Astrocyte (in vitro differentiated cells and primary cell): ENCODE measurements around the gene NCEH1. TPM values are rescaled to one million over a fixed set of nuclear protein-coding genes. Genes with fewer than 3 reads are reported as not detected.
A peak's percentile ranks its signal among the peaks of the same experiment; 100 is the strongest.

Experiments used
- DNase-seq: peaks from one replicate; pipeline ENCODE4 v3.0.0-alpha.2; 2010; ENCODE audit warnings: low read depth
- FAIRE-seq: peaks from 2 replicates; lab custom pipeline; 2011; peaks lifted over from hg19 to GRCh38; lab: Jason Lieb, UNC
- H2AFZ ChIP-seq: 2 replicates; pipeline ENCODE4 v1.6.0; 2012; ENCODE audit warnings: low read depth, low read length, inconsistent platforms
- H3K27ac ChIP-seq: 2 replicates; pipeline ENCODE4 v1.5.1; 2011; ENCODE audit warnings: low read depth, low read length, inconsistent platforms
- H3K27me3 ChIP-seq: 2 replicates; pipeline ENCODE4 v1.6.0; 2011; ENCODE audit warnings: low read length, inconsistent platforms; ENCODE audit not compliant: insufficient read depth
- H3K36me3 ChIP-seq: 2 replicates; pipeline ENCODE4 v1.5.1; 2011; ENCODE audit warnings: low read length, inconsistent platforms; ENCODE audit not compliant: insufficient read depth
- H3K4me1 ChIP-seq: 2 replicates; pipeline ENCODE4 v1.5.1; 2011; ENCODE audit warnings: low read length, inconsistent platforms; ENCODE audit not compliant: insufficient read depth
- H3K4me2 ChIP-seq: 2 replicates; pipeline ENCODE4 v1.6.0; 2012; ENCODE audit warnings: low read length, inconsistent platforms
- H3K4me3 ChIP-seq: 2 replicates; pipeline ENCODE4 v1.5.1; 2011; ENCODE audit warnings: low read depth, mild to moderate bottlenecking, low read length, inconsistent platforms; ENCODE audit not compliant: insufficient read depth
- H3K79me2 ChIP-seq: 2 replicates; pipeline ENCODE4 v1.6.0; 2012; ENCODE audit warnings: mild to moderate bottlenecking, low read length, inconsistent platforms; ENCODE audit not compliant: insufficient read depth
- H3K9ac ChIP-seq: 2 replicates; pipeline ENCODE4 v1.6.0; 2012; ENCODE audit warnings: mild to moderate bottlenecking, low read length, inconsistent platforms
- H3K9me3 ChIP-seq: 2 replicates; pipeline ENCODE4 v1.5.1; 2012; ENCODE audit warnings: low read depth, mild to moderate bottlenecking, low read length, inconsistent platforms; ENCODE audit not compliant: insufficient read depth
- H4K20me1 ChIP-seq: 2 replicates; pipeline ENCODE4 v1.6.0; 2012; ENCODE audit warnings: low read length, inconsistent platforms; ENCODE audit not compliant: insufficient read depth
- H3K27ac Mint-ChIP-seq: one replicate; pipeline ENCODE4 v1.8.0; 2021; ENCODE audit warnings: mild to moderate bottlenecking, mixed read lengths; ENCODE audit not compliant: unreplicated experiment
- H3K27me3 Mint-ChIP-seq: one replicate; pipeline ENCODE4 v1.8.0; 2021; ENCODE audit warnings: low read depth, mixed read lengths; ENCODE audit not compliant: unreplicated experiment
- H3K36me3 Mint-ChIP-seq: one replicate; pipeline ENCODE4 v1.8.0; 2021; ENCODE audit warnings: low read depth, mixed read lengths; ENCODE audit not compliant: unreplicated experiment
- H3K4me1 Mint-ChIP-seq: one replicate; pipeline ENCODE4 v1.8.0; 2021; ENCODE audit warnings: low read depth, mixed read lengths; ENCODE audit not compliant: unreplicated experiment
- H3K4me3 Mint-ChIP-seq: one replicate; pipeline ENCODE4 v1.8.0; 2021; ENCODE audit warnings: mild to moderate bottlenecking, moderate library complexity, mixed read lengths; ENCODE audit not compliant: unreplicated experiment
- H3K9me3 Mint-ChIP-seq: one replicate; pipeline ENCODE4 v1.8.0; 2021; ENCODE audit warnings: mild to moderate bottlenecking, mixed read lengths; ENCODE audit not compliant: unreplicated experiment
- CTCF ChIP-seq: IDR thresholded peaks from 2 replicates; pipeline ENCODE4 v1.5.1; 2011; ENCODE audit warnings: low read depth, mild to moderate bottlenecking, inconsistent platforms, low read length, moderate library complexity; ENCODE audit not compliant: insufficient read depth
- EZH2 ChIP-seq: IDR thresholded peaks from 2 replicates; pipeline ENCODE4 v1.6.1; 2012; ENCODE audit warnings: mild to moderate bottlenecking, low read length, inconsistent platforms; ENCODE audit not compliant: insufficient read depth
- total RNA-seq: library from RNA; stranded (reverse); gene quantifications from 2 replicates; pipeline ENCODE4 v1.2.1, GENCODE V29; 2021

NCEH1 gene
- total RNA-seq, 1 donor from 2014 or later = 14.1 TPM

GRCh38 chr3:172749230-172749965 is 38.5 kb upstream of the NCEH1 start:
- Mint-ChIP-seq H3K27ac (peak overlapping the region; percentile 98), H3K4me3 (peak overlapping the region; percentile 99), H3K36me3 (no peaks in the 10 kb centered on the region), H3K27me3 (no peaks in the 10 kb centered on the region), H3K9me3 (no peaks in the 10 kb centered on the region), H3K4me1 (peaks cover 9% of the 10 kb centered on the region)
- peak overlapping the region; percentile 96 for H3K9ac ChIP-seq
- H4K20me1 ChIP-seq = no peaks in the 10 kb centered on the region
- H3K4me2 ChIP-seq = peak overlapping the region; percentile 86
- H3K4me1 ChIP-seq = peaks cover 26% of the 10 kb centered on the region
- peaks cover 37% of the 10 kb centered on the region for H3K79me2 ChIP-seq
- peak overlapping the region; percentile 99 for H3K27ac ChIP-seq
- no peaks in the 10 kb centered on the region for H3K27me3 ChIP-seq
- TF ChIP-seq CTCF (no peak), EZH2 (no peak)
- H3K4me3 ChIP-seq = peak overlapping the region; percentile 84
- no peaks in the 10 kb centered on the region for H3K36me3 ChIP-seq
- H3K9me3 ChIP-seq = no peaks in the 10 kb centered on the region
- DNase-seq = peak; percentile 97
- H2AFZ ChIP-seq = no peak overlapping the region
- FAIRE-seq = peak; percentile 84

- no peak for TF ChIP-seq CTCF
- no peak for TF ChIP-seq EZH2
- H3K9ac ChIP-seq = no peak overlapping the region
- H3K4me2 ChIP-seq = no peak overlapping the region
- H3K4me3 ChIP-seq = no peak overlapping the region
- DNase-seq = peak; percentile 31
- peaks cover 21% of the 10 kb centered on the region for H3K4me1 ChIP-seq
- H3K36me3 ChIP-seq = no peaks in the 10 kb centered on the region
- no peaks in the 10 kb centered on the region for H3K27me3 Mint-ChIP-seq
- no peaks in the 10 kb centered on the region for H3K27me3 ChIP-seq
- H4K20me1 ChIP-seq = no peaks in the 10 kb centered on the region
- H3K9me3 ChIP-seq = no peaks in the 10 kb centered on the region
- FAIRE-seq = peak; percentile 58
- peaks cover 7% of the 10 kb centered on the region for H3K79me2 ChIP-seq
- no peak overlapping the region for H3K27ac ChIP-seq
- H3K4me1 Mint-ChIP-seq = peaks cover 7% of the 10 kb centered on the region
- H3K27ac Mint-ChIP-seq = no peak overlapping the region
- H3K4me3 Mint-ChIP-seq = no peak overlapping the region
- no peaks in the 10 kb centered on the region for H3K36me3 Mint-ChIP-seq
- H3K9me3 Mint-ChIP-seq = no peaks in the 10 kb centered on the region
- H2AFZ ChIP-seq = peak overlapping the region; percentile 21
These were observed 35.6 kb upstream of the NCEH1 start for GRCh38 chr3:172746475-172746874.

DNA sequence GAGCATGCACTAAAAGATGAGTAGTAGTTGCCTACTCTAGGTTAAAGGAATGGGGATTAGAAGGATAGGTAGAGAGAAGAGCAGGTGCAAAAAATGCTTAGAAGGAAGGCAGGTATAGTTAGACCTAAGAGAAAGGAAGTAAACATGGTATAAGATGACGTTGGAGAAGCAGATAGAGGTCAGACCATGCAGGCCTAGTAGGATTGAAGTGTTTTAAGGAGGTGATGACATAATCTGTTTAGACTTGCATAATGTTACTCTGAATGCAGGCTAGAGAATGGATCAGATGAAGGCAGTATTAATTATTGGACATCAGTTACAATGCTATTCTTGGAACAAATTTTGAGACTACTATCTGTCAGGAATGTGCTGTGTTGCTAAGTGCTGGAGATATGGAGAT is 28.6 kb upstream of the NCEH1 start:
- H3K9ac ChIP-seq = no peak overlapping the region
- no peak overlapping the region for H3K4me3 ChIP-seq
- H3K36me3 ChIP-seq = no peaks in the 10 kb centered on the region
- DNase-seq (no peak), FAIRE-seq (no peak)
- H3K9me3 ChIP-seq = no peaks in the 10 kb centered on the region
- Mint-ChIP-seq H3K4me1 (no peaks in the 10 kb centered on the region), H3K9me3 (no peaks in the 10 kb centered on the region), H3K27ac (no peak overlapping the region), H3K27me3 (no peaks in the 10 kb centered on the region), H3K36me3 (no peaks in the 10 kb centered on the region), H3K4me3 (no peak overlapping the region)
- no peak overlapping the region for H3K4me2 ChIP-seq
- no peak overlapping the region for H3K27ac ChIP-seq
- H3K27me3 ChIP-seq = no peaks in the 10 kb centered on the region
- no peaks in the 10 kb centered on the region for H3K4me1 ChIP-seq
- H2AFZ ChIP-seq = no peak overlapping the region
- TF ChIP-seq CTCF (no peak), EZH2 (no peak)
- no peaks in the 10 kb centered on the region for H4K20me1 ChIP-seq
- no peaks in the 10 kb centered on the region for H3K79me2 ChIP-seq
